Panc1 (cell line): ENCODE results near the gene DNAJA3.

ENCODE experiments used
- POLR2AphosphoS5 ChIP-seq: IDR thresholded peaks from 2 replicates; pipeline ENCODE4 v1.6.1; 2012; ENCODE audit warnings: mild to moderate bottlenecking, low read depth, low read length, moderate library complexity
- SIN3A ChIP-seq: IDR thresholded peaks from 2 replicates; pipeline ENCODE4 v1.6.1; 2012; ENCODE audit warnings: low read depth, mild to moderate bottlenecking, low read length, moderate library complexity, borderline replicate concordance; ENCODE audit not compliant: insufficient read depth
- TF ChIP-seq, protein P1 (sequence below): fragments of 450-650 bp; IDR thresholded peaks from 2 replicates; pipeline ENCODE4 v1.5.1; 2017; ENCODE audit warnings: mild to moderate bottlenecking

GRCh38 chr16:4410335-4411075, 15.2 kb upstream of the DNAJA3 start:
- TF ChIP-seq, protein P1, sequence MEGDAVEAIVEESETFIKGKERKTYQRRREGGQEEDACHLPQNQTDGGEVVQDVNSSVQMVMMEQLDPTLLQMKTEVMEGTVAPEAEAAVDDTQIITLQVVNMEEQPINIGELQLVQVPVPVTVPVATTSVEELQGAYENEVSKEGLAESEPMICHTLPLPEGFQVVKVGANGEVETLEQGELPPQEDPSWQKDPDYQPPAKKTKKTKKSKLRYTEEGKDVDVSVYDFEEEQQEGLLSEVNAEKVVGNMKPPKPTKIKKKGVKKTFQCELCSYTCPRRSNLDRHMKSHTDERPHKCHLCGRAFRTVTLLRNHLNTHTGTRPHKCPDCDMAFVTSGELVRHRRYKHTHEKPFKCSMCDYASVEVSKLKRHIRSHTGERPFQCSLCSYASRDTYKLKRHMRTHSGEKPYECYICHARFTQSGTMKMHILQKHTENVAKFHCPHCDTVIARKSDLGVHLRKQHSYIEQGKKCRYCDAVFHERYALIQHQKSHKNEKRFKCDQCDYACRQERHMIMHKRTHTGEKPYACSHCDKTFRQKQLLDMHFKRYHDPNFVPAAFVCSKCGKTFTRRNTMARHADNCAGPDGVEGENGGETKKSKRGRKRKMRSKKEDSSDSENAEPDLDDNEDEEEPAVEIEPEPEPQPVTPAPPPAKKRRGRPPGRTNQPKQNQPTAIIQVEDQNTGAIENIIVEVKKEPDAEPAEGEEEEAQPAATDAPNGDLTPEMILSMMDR, result no peak
- TF ChIP-seq POLR2AphosphoS5, result no peak
- TF ChIP-seq SIN3A, result no peak
